Right cardiac atrium (tissue), 5 donors: Measurements from ENCODE around the gene GAPVD1. TPM values are rescaled to one million over a fixed set of nuclear protein-coding genes. Genes with fewer than 3 reads are reported as not detected.
"Not testable (repeated sequence)": the region's sequence is repeated elsewhere in the genome, so short reads cannot be mapped to it uniquely, and the experiment has no call there.

Experiments used
- ATAC-seq, 2 donors: fragments of 200-7000 bp; cut with Tn5 transposase; one replicate each; pipeline versions ENCODE4 v1.8.0 to v1.9.1; 2020; ENCODE audit warnings: moderate library complexity in 2 of 2, mild to moderate bottlenecking in 1 of 2
- DNase-seq, 3 donors: peaks; one replicate each; pipeline ENCODE4 v3.0.0-alpha.2; 2020
- H3K27ac ChIP-seq: one replicate; pipeline ENCODE4 v1.5.1; 2013; ENCODE audit warnings: mild to moderate bottlenecking, low read length, control low read depth, moderate library complexity
- H3K27me3 ChIP-seq: one replicate; pipeline ENCODE4 v1.6.1; 2013; ENCODE audit not compliant: control insufficient read depth, insufficient read depth
- H3K4me1 ChIP-seq: one replicate; pipeline ENCODE4 v1.6.1; 2013; ENCODE audit warnings: low read length; ENCODE audit not compliant: control insufficient read depth, insufficient read depth
- H3K4me3 ChIP-seq: one replicate; pipeline ENCODE4 v1.5.1; 2013; ENCODE audit warnings: low read length, control low read depth
- H3K9me3 ChIP-seq: one replicate; pipeline ENCODE4 v1.6.1; 2013; ENCODE audit warnings: low read length; ENCODE audit not compliant: control insufficient read depth
- WGBS: extraction: QIAGEN DNeasy Blood & Tissue Kit; methylation state at CpG from one replicate; pipeline ENCODE4 v1.1.7; 2013; 5-methylcytosine and 5-hydroxymethylcytosine counted together
- intact Hi-C, 4 donors: fragments of 100-400 bp; cut with DNase I; formaldehyde crosslinking; loops; one replicate each; pipeline versions ENCODE4 v1.11.0 to v1.14.0; 2022 to 2023
- polyA plus RNA-seq: library from polyadenylated mRNA; stranded (reverse); fragments of 200-250 nt; gene quantifications from one replicate; pipeline ENCODE4 v1.2.3, GENCODE V29; 2013
- total RNA-seq, 4 donors: library from RNA; stranded (reverse); fragmentation: NEBNext Ultra II Directional; extraction: Animal tissue kit (Norgen Biotek cat#: 25700); gene quantifications; one replicate each; pipeline ENCODE4 v1.2.1, GENCODE V29; 2021
- donor health status: healthy with polysubstance abuse.
- donor health status: DM: no; HTN: yes; CAD: no.
- donor health status: DM: no; HTN: no; CAD: no.
- donor health status: DM: no; HTN: yes; CAD: no; lungs with severe emphysema.
- donor health status: DM: yes; HTN: yes; CAD: no.

GAPVD1 gene
- total and polyA plus RNA-seq, 5 donors: 8.1 to 45.7 (median 33.1) TPM

DNA sequence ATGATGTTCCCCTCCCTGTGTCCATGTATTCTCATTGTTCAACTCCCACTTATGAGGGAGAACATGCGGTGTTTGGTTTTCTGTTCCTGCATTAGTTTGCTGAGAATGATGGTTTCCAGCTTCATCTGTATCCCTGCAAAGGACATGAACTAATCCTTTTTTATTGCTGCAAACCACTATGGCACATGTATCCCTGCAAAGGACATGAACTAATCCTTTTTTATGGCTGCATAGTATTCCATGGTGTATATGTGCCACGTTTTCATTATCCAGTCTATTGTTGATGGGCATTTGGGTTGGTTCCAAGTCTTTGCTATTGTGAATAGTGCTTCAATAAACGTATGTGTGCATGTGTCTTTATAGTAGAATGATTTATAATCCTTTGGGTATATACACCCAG, 54.7 kb downstream of the GAPVD1 start:
- ATAC-seq, H3K27me3 ChIP-seq, H3K27ac ChIP-seq, H3K4me3 ChIP-seq, H3K9me3 ChIP-seq, H3K4me1 ChIP-seq, DNase-seq, intact Hi-C loops: not testable (repeated sequence)
- 62% methylated on average over 3 of the region's 3 CpGs for WGBS

DNA sequence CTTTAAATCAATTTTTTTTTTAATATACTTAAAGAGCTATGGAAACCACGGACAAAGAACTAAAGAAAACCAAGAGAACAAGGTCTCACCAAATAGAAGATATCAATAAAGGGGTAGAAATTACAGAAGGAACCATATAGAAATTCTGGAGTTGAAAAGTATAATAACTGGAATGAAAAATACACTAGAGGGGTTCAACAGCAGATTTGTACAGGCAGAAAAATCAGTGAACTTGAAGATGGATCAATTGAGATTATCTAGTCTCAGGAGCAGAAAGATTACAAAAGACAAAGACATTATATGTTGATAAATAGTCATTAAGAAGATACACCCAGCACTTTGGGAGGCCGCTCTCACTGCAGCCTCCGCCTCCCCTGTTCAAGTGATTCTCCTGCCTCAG, 56.1 kb downstream of the GAPVD1 start:
- DNase-seq (no peak), ATAC-seq (no peak)
- Histone ChIP-seq H3K9me3 (no peaks in the 10 kb centered on the region), H3K27me3 (no peaks in the 10 kb centered on the region), H3K27ac (no peak overlapping the region), H3K4me1 (no peaks in the 10 kb centered on the region), H3K4me3 (no peak overlapping the region)
- over 99% methylated on average over 3 of the region's 3 CpGs for WGBS
- intact Hi-C loops: no loop called here

DNA sequence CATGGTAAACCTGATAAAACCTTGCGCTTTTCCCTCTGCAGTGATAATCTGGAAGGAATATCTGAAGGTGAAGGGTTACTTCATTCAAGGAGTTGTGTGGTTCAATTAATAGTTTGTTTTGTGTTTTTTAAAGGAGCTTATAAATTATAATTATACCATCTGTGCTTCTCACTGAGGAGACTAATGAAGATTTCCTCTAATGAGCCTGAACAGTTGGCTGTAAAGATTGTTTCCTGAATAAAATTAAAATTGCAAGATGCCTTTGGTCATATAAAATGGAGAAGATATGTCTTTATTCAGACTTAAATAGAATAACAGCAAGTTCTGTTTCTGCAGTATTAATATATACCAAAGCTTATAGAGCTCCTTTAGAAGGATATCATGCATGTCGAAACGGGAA, 59.9 kb downstream of the GAPVD1 start:
- Histone ChIP-seq H3K4me3 (no peak overlapping the region), H3K4me1 (no peaks in the 10 kb centered on the region), H3K9me3 (no peaks in the 10 kb centered on the region), H3K27me3 (no peaks in the 10 kb centered on the region), H3K27ac (no peak overlapping the region)
- intact Hi-C loops: no loop called here
- WGBS: 63% methylated on average over 3 of the region's 3 CpGs
- DNase-seq (no peak), ATAC-seq (no peak)

DNA sequence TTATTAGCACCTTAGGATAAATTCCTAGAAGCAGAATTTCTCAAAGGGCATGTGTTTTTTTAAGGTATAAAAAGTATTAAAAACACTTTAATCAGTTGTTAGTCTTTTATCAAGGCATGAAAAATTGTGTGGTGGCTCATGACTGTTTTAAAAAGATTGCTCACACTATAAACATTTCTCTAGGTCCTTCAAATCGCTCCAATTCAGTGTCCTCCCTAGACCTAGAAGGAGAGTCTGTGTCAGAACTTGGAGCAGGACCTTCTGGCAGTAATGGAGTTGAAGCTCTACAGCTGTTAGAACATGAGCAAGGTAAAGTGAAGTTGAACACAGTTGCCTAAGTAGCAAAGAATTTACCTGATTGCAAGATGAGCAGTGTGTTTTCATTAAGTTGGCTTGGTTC, 62.0 kb downstream of the GAPVD1 start:
- Histone ChIP-seq H3K4me1 (no peaks in the 10 kb centered on the region), H3K27ac (no peak overlapping the region), H3K9me3 (no peaks in the 10 kb centered on the region), H3K4me3 (no peak overlapping the region), H3K27me3 (no peaks in the 10 kb centered on the region)
- 91% methylated on average over 1 of the region's 1 CpG for WGBS
- intact Hi-C loops: no loop called here
- DNase-seq (no peak), ATAC-seq (no peak)

DNA sequence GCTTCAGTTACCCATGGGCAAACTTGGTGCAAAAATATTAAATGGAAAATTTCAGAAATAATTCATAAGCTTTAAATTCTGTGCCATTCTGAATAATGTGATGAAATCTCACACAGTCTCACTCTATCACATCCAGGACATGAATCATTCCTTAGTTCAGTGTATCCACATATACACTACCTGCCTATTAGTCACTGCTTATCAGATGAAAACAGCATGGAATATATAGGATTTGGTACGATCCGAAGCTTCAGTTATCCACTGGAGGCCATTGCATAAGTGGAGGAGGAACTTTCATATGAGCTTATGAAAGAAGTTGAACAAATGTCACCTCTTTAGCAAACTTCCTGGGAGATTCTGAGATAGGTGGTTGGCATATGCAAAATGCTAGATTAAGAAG, 64.2 kb downstream of the GAPVD1 start:
- H3K4me3 ChIP-seq: no peak overlapping the region
- H3K27ac ChIP-seq: no peak overlapping the region
- DNase-seq (no peak), ATAC-seq (no peak)
- 86% methylated on average over 2 of the region's 2 CpGs for WGBS
- H3K9me3 ChIP-seq: no peaks in the 10 kb centered on the region
- intact Hi-C loops: no loop called here
- H3K27me3 ChIP-seq: no peaks in the 10 kb centered on the region
- H3K4me1 ChIP-seq: no peaks in the 10 kb centered on the region

DNA sequence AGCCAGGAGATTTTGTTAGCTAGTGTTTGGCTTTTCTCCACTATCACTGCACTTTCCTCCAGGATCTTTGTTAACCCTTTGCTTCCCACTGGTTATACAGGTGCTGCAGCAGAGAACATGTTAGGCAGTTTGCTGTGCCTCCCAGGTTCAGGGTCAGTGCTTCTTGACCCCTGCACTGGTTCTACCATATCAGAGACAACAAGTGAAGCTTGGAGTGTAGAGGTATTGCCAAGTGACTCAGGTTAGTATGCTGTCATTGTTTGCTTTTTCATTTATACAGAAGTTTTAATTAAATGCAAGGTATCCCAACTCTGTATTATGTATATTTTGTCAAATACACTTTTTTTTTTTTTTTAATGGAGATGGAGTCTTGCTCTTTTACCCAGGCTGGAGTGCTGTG, 68.4 kb downstream of the GAPVD1 start:
- H3K4me3 ChIP-seq: no peak overlapping the region
- intact Hi-C loops: no loop called here
- H3K4me1 ChIP-seq: no peaks in the 10 kb centered on the region
- H3K27ac ChIP-seq: no peak overlapping the region
- DNase-seq: no peak
- H3K27me3 ChIP-seq: no peaks in the 10 kb centered on the region
- no peak for ATAC-seq
- H3K9me3 ChIP-seq: no peaks in the 10 kb centered on the region

DNA sequence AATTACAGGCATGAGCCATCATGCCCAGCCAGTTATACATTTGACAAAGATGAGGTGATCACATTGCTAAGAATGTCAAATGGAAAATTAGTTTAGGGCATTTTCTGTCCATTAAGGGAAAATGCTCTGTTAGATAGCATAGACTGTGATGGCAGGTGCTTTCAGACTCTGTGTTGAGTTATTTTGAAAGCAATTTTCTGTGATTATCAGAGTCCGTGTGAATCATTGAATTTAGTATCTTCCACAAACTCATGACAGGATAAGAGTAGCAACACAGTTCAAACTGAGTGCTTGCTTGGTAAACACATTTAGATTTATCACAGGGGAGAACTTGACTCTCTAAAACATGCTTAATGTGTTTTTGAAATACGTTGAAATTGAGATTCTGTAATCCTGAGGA, 69.0 kb downstream of the GAPVD1 start:
- Histone ChIP-seq H3K4me3 (no peak overlapping the region), H3K4me1 (no peaks in the 10 kb centered on the region), H3K27me3 (no peaks in the 10 kb centered on the region), H3K27ac (no peak overlapping the region), H3K9me3 (no peaks in the 10 kb centered on the region)
- WGBS: 78% methylated on average over 2 of the region's 2 CpGs
- ATAC-seq (no peak), DNase-seq (no peak)
- intact Hi-C loops: no loop called here

DNA sequence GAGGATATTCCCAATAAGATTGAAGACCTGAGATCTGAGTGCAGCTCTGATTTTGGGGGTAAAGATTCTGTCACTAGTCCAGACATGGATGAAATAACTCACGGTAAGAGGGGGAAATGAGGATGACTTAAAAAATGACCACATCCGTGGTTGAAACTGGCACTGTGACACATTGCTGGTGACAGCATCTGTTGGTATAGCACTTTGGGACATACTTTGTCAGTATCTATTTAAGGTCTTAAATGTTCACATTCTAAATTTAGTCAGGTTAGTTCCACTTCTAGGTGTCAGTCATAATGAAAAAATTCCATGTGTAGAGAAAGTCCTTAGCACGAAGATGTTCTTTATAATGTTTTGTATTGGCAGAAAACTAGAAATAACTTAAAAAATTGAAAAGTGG, 70.9 kb downstream of the GAPVD1 start:
- Histone ChIP-seq H3K4me1 (no peaks in the 10 kb centered on the region), H3K27me3 (no peaks in the 10 kb centered on the region), H3K9me3 (no peaks in the 10 kb centered on the region), H3K27ac (peak overlapping the region; percentile 58), H3K4me3 (no peak overlapping the region)
- WGBS: 66% methylated on average over 3 of the region's 3 CpGs
- no peak for DNase-seq
- ATAC-seq: no peak
- intact Hi-C loops: no loop called here

DNA sequence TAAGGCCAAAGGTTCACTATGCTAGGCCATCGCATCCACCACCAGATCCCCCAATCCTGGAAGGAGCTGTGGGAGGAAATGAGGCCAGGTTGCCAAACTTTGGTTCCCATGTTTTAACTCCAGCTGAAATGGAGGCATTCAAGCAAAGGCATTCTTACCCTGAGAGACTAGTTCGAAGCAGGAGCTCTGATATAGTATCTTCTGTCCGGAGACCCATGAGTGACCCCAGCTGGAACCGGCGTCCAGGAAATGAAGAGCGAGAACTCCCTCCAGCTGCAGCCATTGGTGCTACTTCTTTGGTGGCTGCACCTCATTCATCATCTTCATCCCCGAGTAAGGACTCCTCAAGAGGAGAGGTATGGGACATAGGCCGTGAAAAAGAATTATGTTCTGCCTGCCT, 75.6 kb downstream of the GAPVD1 start:
- 56% methylated on average over 8 of the region's 8 CpGs for WGBS
- no peak overlapping the region for H3K4me3 ChIP-seq
- no peaks in the 10 kb centered on the region for H3K9me3 ChIP-seq
- ATAC-seq: peak in 1 of 2 donors; percentile 26
- no peaks in the 10 kb centered on the region for H3K4me1 ChIP-seq
- H3K27me3 ChIP-seq: no peaks in the 10 kb centered on the region
- H3K27ac ChIP-seq: no peak overlapping the region
- no peak for DNase-seq
- intact Hi-C loops: no loop called here

DNA sequence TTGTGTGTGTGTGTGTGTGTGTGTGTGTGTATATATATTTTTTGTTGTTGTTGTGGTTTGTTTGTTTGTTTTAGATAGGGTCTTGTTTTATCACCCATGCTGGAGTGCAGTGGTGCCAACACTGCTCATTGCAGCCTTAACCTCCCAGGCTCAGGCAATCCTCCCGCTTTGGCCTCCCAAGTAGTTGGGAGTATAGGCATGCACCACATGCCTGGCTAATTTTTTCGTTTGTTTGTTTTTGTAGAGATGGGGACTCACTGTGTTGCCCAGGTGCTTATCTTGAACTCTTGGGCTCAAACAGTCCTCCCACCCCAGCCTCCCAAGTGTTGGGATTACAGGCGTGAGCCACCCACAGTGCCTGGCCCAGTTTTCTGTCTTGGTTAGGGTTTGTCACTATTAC, 77.3 kb downstream of the GAPVD1 start:
- Histone ChIP-seq H3K4me1 (no peaks in the 10 kb centered on the region), H3K27me3 (no peaks in the 10 kb centered on the region), H3K27ac (no peak overlapping the region), H3K9me3 (no peaks in the 10 kb centered on the region), H3K4me3 (no peak overlapping the region)
- DNase-seq (no peak), ATAC-seq (no peak)
- intact Hi-C loops: no loop called here
- 87% methylated on average over 3 of the region's 3 CpGs for WGBS

DNA sequence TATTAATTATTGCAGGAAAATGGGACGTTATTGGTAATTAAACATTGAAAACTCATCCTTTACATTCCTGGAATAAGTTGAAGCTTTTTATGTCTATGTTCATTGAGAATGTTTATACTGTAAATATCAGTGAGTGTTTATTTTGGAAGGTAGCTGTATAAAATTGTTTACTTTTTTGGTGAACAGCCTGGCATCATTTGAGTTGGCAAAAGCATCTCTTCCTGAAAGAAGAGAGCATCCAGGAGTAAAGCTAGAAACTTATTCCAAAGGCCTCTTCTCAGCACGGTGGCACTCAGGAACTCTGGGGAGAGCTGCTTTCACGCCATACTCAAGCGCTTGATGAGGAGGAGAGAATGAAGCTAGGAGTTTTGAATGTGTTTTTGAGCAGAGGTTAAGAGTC, 79.9 kb downstream of the GAPVD1 start:
- 89% methylated on average over 4 of the region's 4 CpGs for WGBS
- ATAC-seq: no peak
- no peaks in the 10 kb centered on the region for H3K4me1 ChIP-seq
- no peak for DNase-seq
- H3K27me3 ChIP-seq: no peaks in the 10 kb centered on the region
- no peaks in the 10 kb centered on the region for H3K9me3 ChIP-seq
- H3K27ac ChIP-seq: no peak overlapping the region
- intact Hi-C loops: no loop called here
- no peak overlapping the region for H3K4me3 ChIP-seq

DNA sequence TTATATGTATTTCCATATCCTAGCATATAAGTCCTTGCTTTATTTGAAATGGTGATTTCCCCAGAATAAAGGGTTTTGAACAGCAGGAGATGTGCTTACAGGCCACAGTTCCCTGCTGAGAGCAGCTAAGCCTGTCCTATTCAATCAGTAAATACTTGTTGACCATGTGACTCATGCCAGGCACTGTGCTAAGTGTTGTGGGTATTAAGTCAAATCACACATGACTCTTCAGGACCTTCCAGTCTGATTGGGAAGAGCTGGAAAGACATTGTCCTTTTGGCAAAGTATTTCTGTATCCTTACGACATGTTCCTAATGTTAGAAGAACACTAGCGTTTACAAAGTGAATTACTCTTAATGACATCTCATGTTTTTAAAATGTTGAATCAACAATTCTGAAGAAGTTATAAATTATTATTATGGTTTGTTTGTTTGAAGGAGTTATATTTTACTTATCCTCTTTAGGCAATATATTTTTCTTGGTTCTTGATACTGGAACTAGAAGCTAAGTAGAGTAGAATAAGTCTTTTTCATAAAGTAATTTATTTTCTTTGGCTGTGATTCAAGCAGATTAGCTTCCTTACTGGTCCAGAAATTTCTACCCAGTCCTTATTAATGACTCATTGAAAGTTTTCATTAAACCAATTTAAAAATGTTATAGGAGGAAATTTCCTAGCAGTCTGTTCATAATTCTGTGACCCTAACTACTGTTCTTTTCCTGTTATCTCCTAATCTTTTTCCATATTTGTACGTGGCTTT, 82.1 kb downstream of the GAPVD1 start:
- intact Hi-C loops: no loop called here
- Histone ChIP-seq H3K4me3 (no peak overlapping the region), H3K27ac (peak overlapping the region; percentile 23), H3K4me1 (no peaks in the 10 kb centered on the region), H3K27me3 (no peaks in the 10 kb centered on the region), H3K9me3 (no peaks in the 10 kb centered on the region)
- DNase-seq: no peak
- 45% methylated on average over 3 of the region's 3 CpGs for WGBS
- peak; percentile 87 to 90 for ATAC-seq
